Activated naive CD4-positive, alpha-beta T cell treated with anti-CD3 and anti-CD28 coated beads, Interleukin-2, amount 10 ng/mL, durations not matched to agents 7 days and 5 days (primary cell): Measurements from ENCODE around the gene XIAP.

Source experiments
- CTCF ChIA-PET: fragments of 350-600 bp; sonication (Branson Sonifier 250); formaldehyde crosslinking; loops from one replicate; lab custom pipeline; 2021; ENCODE audit warnings: antibody characterized with exemption; lab: Charles Lee
- DNase-seq: peaks from one replicate; pipeline ENCODE4 v3.0.0-alpha.2; 2020
- H3K27ac Mint-ChIP-seq: one replicate; pipeline ENCODE4 v1.8.0; 2021; ENCODE audit warnings: mild to moderate bottlenecking, moderate library complexity, mixed read lengths
- H3K27me3 Mint-ChIP-seq: one replicate; pipeline ENCODE4 v1.8.0; 2021; ENCODE audit warnings: mild to moderate bottlenecking, mixed read lengths
- H3K36me3 Mint-ChIP-seq: one replicate; pipeline ENCODE4 v1.8.0; 2021; ENCODE audit warnings: mixed read lengths
- H3K4me1 Mint-ChIP-seq: one replicate; pipeline ENCODE4 v1.8.0; 2021; ENCODE audit warnings: mixed read lengths
- H3K4me3 Mint-ChIP-seq: one replicate; pipeline ENCODE4 v1.8.0; 2021; ENCODE audit warnings: mild to moderate bottlenecking, moderate library complexity, mixed read lengths
- H3K9me3 Mint-ChIP-seq: one replicate; pipeline ENCODE4 v1.8.0; 2021; ENCODE audit warnings: mixed read lengths

XIAP gene

GRCh38 chrX:123959281-123960063, 99.6 kb downstream of the XIAP start:
- Mint-ChIP-seq H3K27ac (peak overlapping the region; percentile 100), H3K27me3 (peaks cover 11% of the 10 kb centered on the region), H3K4me3 (peak overlapping the region; percentile 97), H3K36me3 (peaks cover 14% of the 10 kb centered on the region), H3K4me1 (peaks cover 18% of the 10 kb centered on the region), H3K9me3 (no peaks in the 10 kb centered on the region)
- CTCF ChIA-PET, result interaction anchor here (1.1 to 1.7 kb wide), 2 partner anchors 59 to 126 kb away, joined by 7 read pairs; no protein-coding TSS in a partner anchor
- DNase-seq, result peak; percentile 48

DNA sequence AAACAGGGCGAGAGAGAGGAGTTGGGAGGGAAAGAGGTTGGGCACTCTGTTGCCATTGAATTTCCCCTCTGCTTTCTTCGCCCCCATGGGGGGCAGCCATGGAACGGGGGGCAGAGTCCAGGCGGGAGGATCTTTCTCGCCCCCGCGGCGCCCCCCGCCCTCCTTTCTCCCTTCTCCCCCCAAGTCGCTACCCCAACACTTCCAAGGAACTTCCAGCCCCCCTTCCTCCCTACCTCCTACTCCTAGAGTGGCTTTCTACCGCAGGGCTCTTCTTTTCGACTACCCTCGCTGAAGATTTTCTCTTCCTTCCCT, 101.1 kb downstream of the XIAP start:
- no peak for DNase-seq
- H3K9me3 Mint-ChIP-seq, result no peaks in the 10 kb centered on the region
- CTCF ChIA-PET, result interaction anchor here (1.7 kb wide), 1 partner anchor 57 kb away, joined by 7 read pairs; no protein-coding TSS in a partner anchor
- H3K36me3 Mint-ChIP-seq, result peaks cover 14% of the 10 kb centered on the region
- H3K4me1 Mint-ChIP-seq, result peaks cover 29% of the 10 kb centered on the region
- peak overlapping the region; percentile 97 for H3K4me3 Mint-ChIP-seq
- H3K27ac Mint-ChIP-seq, result peak overlapping the region; percentile 100
- H3K27me3 Mint-ChIP-seq, result peaks cover 11% of the 10 kb centered on the region

GRCh38 chrX:123961268-123962005, 101.6 kb downstream of the XIAP start, which contains the start of gene STAG2:
STAG2 (plus strand) TSS chrX:123961706; CDS start chrX:124022628, 60,922 bp downstream.
- Mint-ChIP-seq H3K27me3 (peaks cover 11% of the 10 kb centered on the region), H3K4me1 (peaks cover 31% of the 10 kb centered on the region), H3K9me3 (no peaks in the 10 kb centered on the region), H3K4me3 (peak within 1 kb of the TSS; percentile 97), H3K36me3 (peaks cover 16% of the 10 kb centered on the region), H3K27ac (peak within 1 kb of the TSS; percentile 100)
- CTCF ChIA-PET, result interaction anchor here (1.7 kb wide), 1 partner anchor 57 kb away, joined by 7 read pairs; no protein-coding TSS in a partner anchor
- peak; percentile 66 for DNase-seq

DNA sequence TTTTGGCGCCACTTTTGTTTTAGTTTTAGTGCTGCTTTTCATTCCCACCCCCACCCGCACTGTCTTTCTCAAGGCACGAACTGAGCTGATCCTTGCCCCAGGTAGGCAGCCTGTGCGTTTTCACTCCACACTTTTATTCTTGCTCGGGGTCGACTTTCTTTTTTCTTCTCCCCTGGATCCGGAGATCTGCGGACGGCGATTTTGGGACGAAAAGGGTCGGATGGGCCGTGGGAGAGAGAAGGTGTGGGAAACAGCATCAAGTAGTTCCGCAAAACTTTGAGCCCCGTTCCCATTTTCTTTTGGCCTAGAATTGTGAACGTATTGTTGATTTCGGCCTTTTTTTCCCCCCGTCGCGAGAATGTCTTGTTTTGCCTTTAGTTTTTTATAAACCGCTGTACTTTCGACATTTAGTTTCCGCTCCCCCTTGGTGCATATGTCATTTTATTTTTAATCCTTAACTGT, 102.2 kb downstream of the XIAP start:
- peaks cover 19% of the 10 kb centered on the region for H3K36me3 Mint-ChIP-seq
- peaks cover 11% of the 10 kb centered on the region for H3K27me3 Mint-ChIP-seq
- no peaks in the 10 kb centered on the region for H3K9me3 Mint-ChIP-seq
- CTCF ChIA-PET, result no interaction called here
- peak overlapping the region; percentile 97 for H3K4me3 Mint-ChIP-seq
- H3K4me1 Mint-ChIP-seq, result peaks cover 35% of the 10 kb centered on the region
- DNase-seq, result no peak
- peak overlapping the region; percentile 100 for H3K27ac Mint-ChIP-seq

DNA sequence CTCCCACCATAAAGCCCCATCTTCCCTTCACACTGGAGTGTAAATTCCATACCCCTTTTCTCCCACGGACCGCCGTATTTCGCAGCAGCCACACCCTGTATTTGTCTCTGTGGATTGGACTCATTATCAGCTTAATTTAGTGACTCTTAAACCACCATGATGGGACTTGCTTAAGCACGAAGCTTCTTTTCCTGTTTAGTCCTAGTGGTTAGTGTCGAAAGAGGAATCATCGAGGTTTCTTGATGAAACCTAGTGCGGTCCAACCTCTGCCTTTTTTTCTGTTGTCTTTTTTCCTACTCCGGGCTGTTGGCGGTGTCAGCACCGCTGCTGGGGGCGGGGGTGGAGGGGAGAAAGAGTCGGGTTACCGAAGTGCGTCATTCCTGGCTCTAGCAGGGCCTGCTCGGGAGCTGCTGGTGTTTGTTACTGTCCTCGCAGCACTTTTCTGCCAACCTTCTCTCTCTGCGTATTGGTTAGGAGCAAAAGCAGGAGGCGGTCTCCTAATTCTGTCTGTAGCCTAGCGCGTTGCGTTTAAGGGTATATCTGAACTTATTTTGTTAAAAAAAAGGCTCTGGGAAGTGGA, 103.0 kb downstream of the XIAP start:
- peak; percentile 88 for DNase-seq
- peaks cover 36% of the 10 kb centered on the region for H3K4me1 Mint-ChIP-seq
- peaks cover 11% of the 10 kb centered on the region for H3K27me3 Mint-ChIP-seq
- peak overlapping the region; percentile 97 for H3K4me3 Mint-ChIP-seq
- H3K9me3 Mint-ChIP-seq, result no peaks in the 10 kb centered on the region
- H3K36me3 Mint-ChIP-seq, result peaks cover 21% of the 10 kb centered on the region
- peak overlapping the region; percentile 100 for H3K27ac Mint-ChIP-seq
- CTCF ChIA-PET, result interaction anchor here (0.6 kb wide), 1 partner anchor 14 kb away, joined by 3 read pairs; no protein-coding TSS in a partner anchor
